H1 (cell line): ENCODE data around the gene BBS12. TPM values are rescaled to one million over a fixed set of nuclear protein-coding genes. Genes with fewer than 3 reads are reported as not detected.
A peak's percentile ranks its signal among the peaks of the same experiment; 100 is the strongest.

Source experiments
- CTCF ChIA-PET: fragments of 300-600 bp; sonication (Branson Sonifier 250); formaldehyde crosslinking; loops from one replicate; lab custom pipeline; 2021; ENCODE audit not compliant: partially characterized antibody; lab: Charles Lee
- POLR2A ChIA-PET: fragments of 300-600 bp; sonication (Branson Sonifier 250); formaldehyde crosslinking; loops from one replicate; lab custom pipeline; 2021; ENCODE audit warnings: inconsistent platforms; ENCODE audit not compliant: partially characterized antibody; lab: Charles Lee
- DNase-seq, 2 experiments: peaks; one replicate each; pipeline versions ENCODE4 v3.0.0 to v3.0.0-alpha.2; 2010 to 2022; ENCODE audit warnings: low spot score in 2 of 2, low read depth in 1 of 2, mixed read lengths in 1 of 2
- FAIRE-seq: peaks from 2 replicates; lab custom pipeline; 2011; peaks lifted over from hg19 to GRCh38; lab: Jason Lieb, UNC
- H2AFZ ChIP-seq: 2 replicates; pipeline ENCODE4 v1.8.1; 2012; ENCODE audit warnings: low read length, inconsistent platforms
- H2AK5ac ChIP-seq: 2 replicates; pipeline ENCODE4 v1.6.1; 2013; ENCODE audit warnings: low read depth, low read length
- H2BK120ac ChIP-seq: replicated peaks from 2 replicates; pipeline ENCODE3; 2013; ENCODE audit warnings: low read depth, low read length, inconsistent platforms
- H2BK12ac ChIP-seq: 2 replicates; pipeline ENCODE4 v1.6.1; 2013; ENCODE audit warnings: low read depth, low read length
- H2BK15ac ChIP-seq: 2 replicates; pipeline ENCODE4 v1.6.1; 2013; ENCODE audit warnings: low read length
- H2BK20ac ChIP-seq: 2 replicates; pipeline ENCODE4 v1.6.1; 2013; ENCODE audit warnings: low read length
- H2BK5ac ChIP-seq: 2 replicates; pipeline ENCODE4 v1.6.1; 2013; ENCODE audit warnings: low read depth, low read length
- H3K14ac ChIP-seq: 2 replicates; pipeline ENCODE4 v1.6.1; 2013; ENCODE audit warnings: inconsistent platforms; ENCODE audit not compliant: insufficient read length
- H3K18ac ChIP-seq: 2 replicates; pipeline ENCODE4 v1.6.1; 2013; ENCODE audit warnings: low read length; ENCODE audit errors: extremely low read depth
- H3K23ac ChIP-seq: 2 replicates; pipeline ENCODE4 v1.6.1; 2013; ENCODE audit warnings: inconsistent platforms; ENCODE audit not compliant: insufficient read length
- H3K23me2 ChIP-seq: 2 replicates; pipeline ENCODE4 v1.6.1; 2013; ENCODE audit warnings: low read depth, low read length
- H3K27ac ChIP-seq: 2 replicates; pipeline ENCODE4 v1.6.1; 2011; ENCODE audit warnings: low read depth, low read length, inconsistent platforms
- H3K27me3 ChIP-seq, 4 experiments: replicated peaks in 1 of 4; 1 replicate in 1 of 4; 2 replicates in 3 of 4; pipeline versions ENCODE4 v1.6.1 to v1.8.1; 2011 to 2013; ENCODE audit warnings: low read length in 3 of 4, mild to moderate bottlenecking in 3 of 4, inconsistent platforms in 2 of 4, mixed read lengths in 2 of 4, moderate library complexity in 1 of 4; ENCODE audit not compliant: control insufficient read depth in 3 of 4, insufficient read depth in 3 of 4; ENCODE audit errors: extremely low read depth in 1 of 4
- H3K36me3 ChIP-seq, 4 experiments: 2 replicates each; pipeline versions ENCODE4 v1.6.1 to v1.8.1; 2011 to 2013; ENCODE audit warnings: mild to moderate bottlenecking in 4 of 4, low read length in 3 of 4, moderate library complexity in 2 of 4, control low read depth in 1 of 4, inconsistent platforms in 1 of 4; ENCODE audit not compliant: insufficient read depth in 4 of 4, control insufficient read depth in 2 of 4
- H3K4ac ChIP-seq: replicated peaks from 2 replicates; pipeline ENCODE3; 2013; ENCODE audit warnings: low read length, low read depth, mixed read lengths, inconsistent platforms; ENCODE audit not compliant: insufficient read length
- H3K4me1 ChIP-seq, 4 experiments: replicated peaks in 1 of 4; 1 replicate in 1 of 4; 2 replicates in 3 of 4; pipeline versions ENCODE4 v1.6.1 to v1.8.1; 2011 to 2013; ENCODE audit warnings: low read length in 3 of 4, inconsistent platforms in 2 of 4, mixed read lengths in 1 of 4; ENCODE audit not compliant: insufficient read depth in 4 of 4, control insufficient read depth in 3 of 4
- H3K4me2 ChIP-seq, 2 experiments: 2 replicates each; pipeline versions ENCODE4 v1.6.1 to v1.8.1; 2011 to 2013; ENCODE audit warnings: low read depth in 2 of 2, low read length in 2 of 2, control low read depth in 1 of 2, inconsistent platforms in 1 of 2, mild to moderate bottlenecking in 1 of 2; ENCODE audit not compliant: insufficient read depth in 1 of 2
- H3K4me3 ChIP-seq, 4 experiments: fragments of 200-600, 300-600 bp in 1 of 4; sonication (generic), shearing (Covaris generic), sonication (Bioruptor Twin) in 1 of 4; 2 replicates each; pipeline versions ENCODE4 v1.5.1 to v1.8.1; 2011 to 2016; ENCODE audit warnings: low read length in 4 of 4, low read depth in 3 of 4, control low read depth in 2 of 4, inconsistent platforms in 2 of 4, mild to moderate bottlenecking in 2 of 4, mixed read lengths in 1 of 4, moderate library complexity in 1 of 4; ENCODE audit not compliant: insufficient read depth in 2 of 4; ENCODE audit errors: extremely low read depth in 1 of 4
- H3K56ac ChIP-seq: replicated peaks from 2 replicates; pipeline ENCODE3; 2013; ENCODE audit warnings: low read depth, mild to moderate bottlenecking, mixed read lengths, low read length, inconsistent platforms; ENCODE audit not compliant: insufficient read length
- H3K79me1 ChIP-seq: 2 replicates; pipeline ENCODE4 v1.6.1; 2013; ENCODE audit warnings: low read depth, low read length, control low read depth
- H3K79me2 ChIP-seq, 2 experiments: 2 replicates each; pipeline versions ENCODE4 v1.6.1 to v1.8.1; 2012 to 2013; ENCODE audit warnings: low read length in 2 of 2, mild to moderate bottlenecking in 2 of 2, inconsistent platforms in 1 of 2; ENCODE audit not compliant: insufficient read depth in 2 of 2, control insufficient read depth in 1 of 2
- H3K9ac ChIP-seq, 4 experiments: replicated peaks in 1 of 4; 1 replicate in 1 of 4; 2 replicates in 3 of 4; pipeline versions ENCODE4 v1.6.1 to v1.8.1; 2011 to 2013; ENCODE audit warnings: low read depth in 3 of 4, low read length in 3 of 4, control low read depth in 2 of 4, mild to moderate bottlenecking in 2 of 4, moderate library complexity in 2 of 4, inconsistent platforms in 1 of 4; ENCODE audit errors: extremely low read depth in 1 of 4
- H3K9me3 ChIP-seq, 2 experiments: 2 replicates each; pipeline versions ENCODE4 v1.6.1 to v1.8.1; 2012 to 2013; ENCODE audit warnings: mild to moderate bottlenecking in 2 of 2, moderate library complexity in 2 of 2, control low read depth in 1 of 2, inconsistent platforms in 1 of 2, low read depth in 1 of 2, low read length in 1 of 2, mixed read lengths in 1 of 2; ENCODE audit not compliant: insufficient read depth in 2 of 2
- H4K20me1 ChIP-seq, 2 experiments: replicated peaks in 1 of 2; 2 replicates each; pipeline versions ENCODE3 to v1.8.1; 2011 to 2013; ENCODE audit warnings: inconsistent platforms in 2 of 2, low read length in 2 of 2, mild to moderate bottlenecking in 1 of 2; ENCODE audit not compliant: insufficient read depth in 2 of 2, control insufficient read depth in 1 of 2
- H4K5ac ChIP-seq: 2 replicates; pipeline ENCODE4 v1.6.1; 2013; ENCODE audit warnings: low read length, low read depth, mixed read lengths, inconsistent platforms; ENCODE audit not compliant: insufficient read length
- H4K8ac ChIP-seq: 2 replicates; pipeline ENCODE4 v1.8.0; 2013; ENCODE audit warnings: mild to moderate bottlenecking, moderate library complexity, low read length, inconsistent platforms; ENCODE audit not compliant: insufficient read depth; ENCODE audit errors: extremely low read depth
- H4K91ac ChIP-seq: replicated peaks from 2 replicates; pipeline ENCODE3; 2013; ENCODE audit warnings: low read length, mixed read lengths, inconsistent platforms; ENCODE audit not compliant: insufficient read length
- CEBPB ChIP-seq: IDR thresholded peaks from 2 replicates; pipeline ENCODE4 v1.6.1; 2012; ENCODE audit warnings: low read depth, low read length
- RBBP5 ChIP-seq: IDR thresholded peaks from 2 replicates; pipeline ENCODE4 v1.7.1; 2012; ENCODE audit warnings: low read depth, mild to moderate bottlenecking, inconsistent platforms, low read length, moderate library complexity, borderline replicate concordance
- WGBS, 2 experiments: shearing (Covaris generic) in 1 of 2; methylation state at CpG; one replicate each; pipeline versions ENCODE4 v1.1.6 to v1.1.7; 2013 to 2015; ENCODE audit warnings: low lambda C conversion rate in 2 of 2, mixed read lengths in 2 of 2, inconsistent platforms in 1 of 2, low coverage in 1 of 2, missing lambda C conversion rate in 1 of 2; ENCODE audit not compliant: insufficient replicate concordance in 2 of 2, insufficient coverage in 1 of 2, insufficient read length in 1 of 2; ENCODE audit errors: extremely low coverage in 1 of 2, missing lambda C conversion rate in 1 of 2; 5-methylcytosine and 5-hydroxymethylcytosine counted together
- polyA plus RNA-seq, 7 experiments: library from polyadenylated mRNA; depleted of rRNA in 3 of 7; stranded (reverse) in 5 of 7; unstranded in 2 of 7; fragments of >200 nt in 5 of 7; fragments of 200-250 nt in 2 of 7; gene quantifications; 1 replicate in 5 of 7; 2 replicates in 1 of 7; 4 replicates in 1 of 7; pipeline versions ENCODE4 v1.2.1 to v1.2.3, GENCODE V29; 2011 to 2013; ENCODE audit warnings: missing spikeins in 2 of 7, mixed read lengths in 2 of 7
- total RNA-seq: library from RNA; stranded (reverse); fragmentation: NEBNext Ultra II Directional; extraction: Animal tissue kit (Norgen Biotek cat#: 25700); gene quantifications from 2 replicates; pipeline ENCODE4 v1.2.1, GENCODE V29; 2021

Gene BBS12
- total and polyA plus RNA-seq, 2 of the 8 experiments (the other 6 are each of a cell fraction or from before 2014, with no cell fraction given), result 0.88 to 2.6 TPM

DNA sequence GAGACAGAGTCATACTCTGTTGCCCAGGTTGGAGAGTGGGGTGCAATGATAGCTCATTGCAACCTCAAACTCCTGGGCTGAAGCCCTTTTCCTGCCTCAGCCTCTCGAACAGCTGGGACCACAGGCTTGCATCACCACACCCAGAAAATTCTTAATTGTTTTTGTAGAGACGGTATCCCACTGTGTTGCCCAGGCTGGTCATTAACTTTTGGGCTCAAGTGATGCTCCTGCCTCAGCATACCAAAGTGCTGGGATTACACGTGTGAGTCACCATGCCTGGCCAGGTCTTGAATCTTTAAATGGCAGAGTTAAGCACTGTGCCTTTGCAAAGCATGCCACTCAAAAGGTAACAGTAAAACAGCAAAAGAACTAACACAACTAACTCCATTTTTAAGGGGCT lies 28.6 kb upstream of the BBS12 start:
- no peak overlapping the region for H3K4me2 ChIP-seq
- no peak overlapping the region for H4K5ac ChIP-seq
- ChIA-PET CTCF (interaction anchor here (0.8 to 2.8 kb wide), 3 partner anchors 8 to 102 kb away, joined by 3 to 15 read pairs (median 7); no protein-coding TSS in a partner anchor), POLR2A (no interaction called here)
- no peak overlapping the region for H3K9ac ChIP-seq
- no peak overlapping the region for H2BK15ac ChIP-seq
- no peak overlapping the region for H3K4ac ChIP-seq
- no peaks in the 10 kb centered on the region; a peak in 1 of 7 replicates for H3K27me3 ChIP-seq
- no peak for FAIRE-seq
- TF ChIP-seq RBBP5, result no peak
- peak; percentile 31; the same call in 1 of the 2 replicates for TF ChIP-seq CEBPB
- no peaks in the 10 kb centered on the region for H3K36me3 ChIP-seq
- no peak overlapping the region for H3K27ac ChIP-seq
- H3K18ac ChIP-seq, result no peak overlapping the region
- no peak overlapping the region for H4K8ac ChIP-seq
- H3K4me1 ChIP-seq, result no peaks in the 10 kb centered on the region
- no peak overlapping the region for H3K23ac ChIP-seq
- H3K56ac ChIP-seq, result no peak overlapping the region
- no peak overlapping the region for H2BK20ac ChIP-seq
- H3K79me1 ChIP-seq, result no peaks in the 10 kb centered on the region
- H3K4me3 ChIP-seq, result no peak overlapping the region
- no peak overlapping the region for H2AK5ac ChIP-seq
- no peak overlapping the region for H2BK5ac ChIP-seq
- H4K20me1 ChIP-seq, result no peaks in the 10 kb centered on the region
- no peak overlapping the region for H2AFZ ChIP-seq
- no peak for DNase-seq
- no peak overlapping the region for H2BK120ac ChIP-seq
- no peak overlapping the region for H4K91ac ChIP-seq
- 75% methylated on average over 3 of the region's 3 CpGs; no CpG with 5 or more reads in 1 of the 2 experiments for WGBS, 2 experiments
- no peak overlapping the region for H3K14ac ChIP-seq
- no peaks in the 10 kb centered on the region for H3K23me2 ChIP-seq
- no peaks in the 10 kb centered on the region for H3K9me3 ChIP-seq
- H2BK12ac ChIP-seq, result no peak overlapping the region
- H3K79me2 ChIP-seq, result no peaks in the 10 kb centered on the region
